Keratinocyte (primary cell): ENCODE data around the gene TMOD1.

Experiments used
- CTCF ChIP-seq, 3 experiments: IDR thresholded peaks in 1 of 3; conservative IDR thresholded peaks in 1 of 3; optimal IDR thresholded peaks in 1 of 3; 2 replicates in 2 of 3; 3 replicates in 1 of 3; pipeline versions ENCODE3 to v1.5.1; 2011; ENCODE audit warnings: low read length in 3 of 3, mild to moderate bottlenecking in 3 of 3, moderate library complexity in 2 of 3, control low read depth in 1 of 3, inconsistent platforms in 1 of 3; ENCODE audit not compliant: insufficient read depth in 2 of 3; ENCODE audit errors: extremely low read depth in 1 of 3
- EZH2 ChIP-seq: IDR thresholded peaks from one replicate; pipeline ENCODE4 v1.6.1; 2012; ENCODE audit warnings: inconsistent platforms, mild to moderate bottlenecking, low read length, moderate library complexity

GRCh38 chr9:97636903-97637302 is 135.4 kb downstream of the TMOD1 start:
- TF ChIP-seq CTCF (optimal IDR thresholded peaks at IDR 0.05 in 1 of 3, IDR thresholded peaks at IDR 0.05 in 1 of 3, conservative IDR thresholded peaks at IDR 0.05 in 1 of 3; ENCODE audit: extremely low read depth in 1 of 3, insufficient read depth in 2 of 3, low read length in 3 of 3) (no peak), EZH2 (no peak)
